Liver (tissue), 9 donors: Measurements from ENCODE around the gene CMTM7. TPM values are rescaled to one million over a fixed set of nuclear protein-coding genes. Genes with fewer than 3 reads are reported as not detected.

ENCODE experiments used
- DNase-seq: peaks from one replicate; pipeline ENCODE4 v3.0.0-alpha.2; 2017; ENCODE audit warnings: low spot score
- H3K27ac ChIP-seq, 2 donors: one replicate each; pipeline ENCODE4 v1.7.0; 2013; ENCODE audit warnings: inconsistent platforms in 2 of 2, low read length in 2 of 2, control low read depth in 1 of 2, low read depth in 1 of 2, mild to moderate bottlenecking in 1 of 2
- H3K27me3 ChIP-seq, 4 donors: one replicate each; pipeline versions ENCODE4 v1.6.1 to v1.7.0; 2013; ENCODE audit warnings: low read length in 3 of 4, inconsistent platforms in 1 of 4, mild to moderate bottlenecking in 1 of 4, moderate library complexity in 1 of 4; ENCODE audit not compliant: control insufficient read depth in 4 of 4, insufficient read depth in 4 of 4
- H3K36me3 ChIP-seq, 4 donors: one replicate each; pipeline versions ENCODE4 v1.6.1 to v1.7.0; 2013; ENCODE audit warnings: low read length in 3 of 4, mild to moderate bottlenecking in 3 of 4, low read depth in 1 of 4, moderate library complexity in 1 of 4; ENCODE audit not compliant: control insufficient read depth in 4 of 4, insufficient read depth in 3 of 4
- H3K4me1 ChIP-seq, 4 donors: one replicate each; pipeline versions ENCODE4 v1.6.1 to v1.7.0; 2013; ENCODE audit warnings: low read length in 3 of 4, mild to moderate bottlenecking in 3 of 4, moderate library complexity in 1 of 4; ENCODE audit not compliant: control insufficient read depth in 4 of 4, insufficient read depth in 4 of 4
- H3K4me3 ChIP-seq, 3 donors: one replicate each; pipeline versions ENCODE4 v1.6.1 to v1.7.0; 2013; ENCODE audit warnings: low read length in 3 of 3, control low read depth in 1 of 3, low read depth in 1 of 3, mild to moderate bottlenecking in 1 of 3
- H3K9ac ChIP-seq, 2 donors: one replicate each; pipeline ENCODE4 v1.7.0; 2013; ENCODE audit warnings: low read length in 2 of 2, mild to moderate bottlenecking in 2 of 2, moderate library complexity in 2 of 2, control low read depth in 1 of 2, low read depth in 1 of 2
- H3K9me3 ChIP-seq, 4 donors: one replicate each; pipeline versions ENCODE4 v1.6.1 to v1.7.0; 2013; ENCODE audit warnings: low read length in 3 of 4; ENCODE audit not compliant: control insufficient read depth in 4 of 4
- ATF3 ChIP-seq: IDR thresholded peaks from 2 replicates; pipeline ENCODE4 v1.6.1; 2016; ENCODE audit warnings: antibody characterized with exemption
- CTCF ChIP-seq: fragments of 150-350 bp; IDR thresholded peaks from 2 replicates; pipeline ENCODE4 v1.5.1; 2017; ENCODE audit warnings: improper control_type of control experiment, low read depth, low read length; ENCODE audit not compliant: missing input control
- GABPA ChIP-seq, 2 donors: IDR thresholded peaks in 1 of 2; conservative IDR thresholded peaks in 1 of 2; 2 replicates each; pipeline ENCODE4 v1.6.1; 2016; ENCODE audit warnings: antibody characterized with exemption in 2 of 2, mild to moderate bottlenecking in 1 of 2, moderate library complexity in 1 of 2
- HNF4A ChIP-seq, 2 donors: conservative IDR thresholded peaks; 2 replicates each; pipeline ENCODE4 v1.6.1; 2016; ENCODE audit warnings: antibody characterized with exemption in 2 of 2, mild to moderate bottlenecking in 2 of 2
- HNF4G ChIP-seq: IDR thresholded peaks from 2 replicates; pipeline ENCODE4 v1.6.1; 2016; ENCODE audit warnings: antibody characterized with exemption
- JUND ChIP-seq, 2 donors: IDR thresholded peaks; 2 replicates each; pipeline ENCODE4 v1.6.1; 2016; ENCODE audit warnings: antibody characterized with exemption in 2 of 2
- MAX ChIP-seq: IDR thresholded peaks from 2 replicates; pipeline ENCODE4 v1.6.1; 2016; ENCODE audit warnings: antibody characterized with exemption
- NR2F2 ChIP-seq: IDR thresholded peaks from 2 replicates; pipeline ENCODE4 v1.6.1; 2016; ENCODE audit warnings: antibody characterized with exemption
- RAD21 ChIP-seq, 2 donors: IDR thresholded peaks; 2 replicates each; pipeline ENCODE4 v1.6.1; 2016; ENCODE audit warnings: antibody characterized with exemption in 2 of 2, mild to moderate bottlenecking in 2 of 2
- REST ChIP-seq: IDR thresholded peaks from 2 replicates; pipeline ENCODE4 v1.6.1; 2016; ENCODE audit warnings: antibody characterized with exemption, mild to moderate bottlenecking
- RXRA ChIP-seq, 2 donors: IDR thresholded peaks; 2 replicates each; pipeline ENCODE4 v1.6.1; 2017 to 2018; ENCODE audit warnings: antibody characterized with exemption in 2 of 2, mild to moderate bottlenecking in 1 of 2
- TAF1 ChIP-seq: conservative IDR thresholded peaks from 2 replicates; pipeline ENCODE4 v1.6.1; 2016; ENCODE audit warnings: antibody characterized with exemption, mild to moderate bottlenecking
- YY1 ChIP-seq: IDR thresholded peaks from 2 replicates; pipeline ENCODE4 v1.6.1; 2016; ENCODE audit warnings: antibody characterized with exemption, mild to moderate bottlenecking
- ZBTB33 ChIP-seq: IDR thresholded peaks from 2 replicates; pipeline ENCODE4 v1.6.1; 2016; ENCODE audit warnings: antibody characterized with exemption
- WGBS: extraction: QIAGEN DNeasy Blood & Tissue Kit; methylation state at CpG from one replicate; pipeline ENCODE4 v1.1.7; 2013; 5-methylcytosine and 5-hydroxymethylcytosine counted together
- polyA plus RNA-seq, 2 donors: library from polyadenylated mRNA; stranded (reverse) in 1 of 2; unstranded in 1 of 2; fragments of 200-250 nt in 1 of 2; fragments of >200 nt in 1 of 2; fragmentation: Nextera tagmentation in 1 of 2; extraction: Ambion mirVana in 1 of 2; gene quantifications; one replicate each; pipeline versions ENCODE4 v1.2.1 to v1.2.3, GENCODE V29; 2013 to 2015
- total RNA-seq, 2 donors: library from RNA; depleted of rRNA; stranded (reverse); fragments of >200 nt; gene quantifications; one replicate each; pipeline ENCODE4 v1.2.3, GENCODE V29; 2014
- donor health status: healthy.
- donor health status: healthy.
- donor health status: healthy.
- donor health status: healthy.
- donor health status: healthy.

The CMTM7 gene
- total and polyA plus RNA-seq, 4 donors: 3.6 to 20.3 (median 4.1) TPM

- H3K9me3 ChIP-seq: no peaks in the 10 kb centered on the region
- no peak overlapping the region for H3K27ac ChIP-seq
- WGBS: 87% methylated on average over 12 of the region's 12 CpGs
- TF ChIP-seq YY1 (no peak), CTCF (no peak), TAF1 (no peak), GABPA (IDR thresholded peaks at IDR 0.05 in 1 of 2, conservative IDR thresholded peaks at IDR 0.05 in 1 of 2) (no peak), HNF4G (no peak), RAD21 (IDR thresholded peaks at IDR 0.05) (no peak), NR2F2 (no peak), HNF4A (conservative IDR thresholded peaks at IDR 0.05) (no peak), ZBTB33 (no peak), MAX (no peak), RXRA (IDR thresholded peaks at IDR 0.05) (no peak), ATF3 (no peak), REST (no peak)
- no peak overlapping the region for H3K9ac ChIP-seq
- no peaks in the 10 kb centered on the region for H3K27me3 ChIP-seq
- H3K4me3 ChIP-seq: no peak overlapping the region
- peaks cover 0 to 2% (median 0%) of the 10 kb centered on the region in 4 donors for H3K4me1 ChIP-seq
- no peaks in the 10 kb centered on the region for H3K36me3 ChIP-seq
- no peak for DNase-seq
Measured at GRCh38 chr3:32432711-32433530, 41.3 kb downstream of the CMTM7 start.

DNA sequence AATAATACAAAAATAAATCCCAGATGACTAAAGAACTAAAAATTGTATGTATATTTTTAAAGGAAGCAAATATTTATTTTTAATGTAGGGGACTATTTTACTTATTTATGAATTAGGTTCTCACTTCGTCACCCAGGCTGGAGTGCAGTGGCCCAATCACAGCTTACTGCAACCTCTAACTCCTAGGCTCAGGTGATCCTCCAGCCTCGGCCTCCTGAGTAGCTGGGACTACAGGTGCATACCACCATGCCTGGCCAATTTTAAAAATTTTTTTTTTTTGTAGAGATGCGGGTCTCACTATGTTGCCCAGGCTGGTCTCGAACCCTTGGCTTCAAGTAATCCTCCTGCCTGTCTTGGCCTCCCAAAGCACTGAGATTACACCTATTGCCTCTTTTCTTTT is 42.6 kb downstream of the CMTM7 start:
- no peak overlapping the region for H3K4me3 ChIP-seq
- 97% methylated on average over 4 of the region's 4 CpGs for WGBS

More for the DNA sequence above, 42.6 kb downstream of the CMTM7 start:
- H3K4me1 ChIP-seq: peaks cover 0 to 2% (median 0%) of the 10 kb centered on the region in 4 donors
- H3K27me3 ChIP-seq: no peaks in the 10 kb centered on the region
- H3K27ac ChIP-seq: no peak overlapping the region
- no peak overlapping the region for H3K9ac ChIP-seq
- TF ChIP-seq RXRA (IDR thresholded peaks at IDR 0.05) (no peak), JUND (IDR thresholded peaks at IDR 0.05) (no peak), ZBTB33 (no peak), YY1 (no peak)
- no peak for DNase-seq
- no peaks in the 10 kb centered on the region for H3K9me3 ChIP-seq
- H3K36me3 ChIP-seq: no peaks in the 10 kb centered on the region
